Karpas-422 (cell line): Measurements from ENCODE around the gene HMGN4. TPM values are rescaled to one million over a fixed set of nuclear protein-coding genes. Genes with fewer than 3 reads are reported as not detected.

Experiments used
- DNase-seq: peaks from one replicate; pipeline ENCODE4 v3.0.0-alpha.2; 2015
- H2AFZ ChIP-seq: fragments of 200-600 bp; sonication (generic); 2 replicates; pipeline ENCODE4 v1.6.1; 2014; ENCODE audit warnings: antibody characterized with exemption, low read length, mixed read lengths
- H3K27ac ChIP-seq: fragments of 200-600 bp; sonication (generic); 2 replicates; pipeline ENCODE4 v1.5.1; 2014; ENCODE audit warnings: mild to moderate bottlenecking, low read length, moderate library complexity
- H3K27me3 ChIP-seq: fragments of 200-600 bp; sonication (generic); 2 replicates; pipeline ENCODE4 v1.6.1; 2014; ENCODE audit warnings: low read length, mixed read lengths
- H3K36me3 ChIP-seq: fragments of 200-600 bp; sonication (generic); 2 replicates; pipeline ENCODE4 v1.6.1; 2014; ENCODE audit warnings: low read length, mixed read lengths; ENCODE audit not compliant: insufficient read depth
- H3K4me1 ChIP-seq: fragments of 200-600 bp; sonication (generic); 2 replicates; pipeline ENCODE4 v1.6.1; 2014; ENCODE audit warnings: mild to moderate bottlenecking, low read length, mixed read lengths
- H3K4me2 ChIP-seq: fragments of 200-600 bp; sonication (generic); 2 replicates; pipeline ENCODE4 v1.6.1; 2014; ENCODE audit warnings: low read length, low read depth, mild to moderate bottlenecking; ENCODE audit not compliant: poor library complexity, severe bottlenecking
- H3K4me3 ChIP-seq: fragments of 200-600 bp; sonication (generic); 2 replicates; pipeline ENCODE4 v1.5.1; 2014; ENCODE audit warnings: mild to moderate bottlenecking, antibody characterized with exemption, low read length, mixed read lengths
- H3K79me2 ChIP-seq: fragments of 200-600 bp; sonication (generic); 2 replicates; pipeline ENCODE4 v1.6.1; 2014; ENCODE audit warnings: mild to moderate bottlenecking, low read length, mixed read lengths
- H3K9ac ChIP-seq: fragments of 200-600 bp; sonication (generic); 2 replicates; pipeline ENCODE4 v1.6.0; 2014; ENCODE audit warnings: low read length
- H3K9me2 ChIP-seq: fragments of 200-600 bp; sonication (generic), shearing (Covaris generic); replicated peaks from 2 replicates; pipeline ENCODE4 v1.6.0; 2014; ENCODE audit warnings: mild to moderate bottlenecking, low read length, moderate library complexity; ENCODE audit not compliant: insufficient read depth
- H3K9me3 ChIP-seq: fragments of 300-700, 200-600 bp; sonication (generic); 2 replicates; pipeline ENCODE4 v1.6.1; 2014; ENCODE audit warnings: low read length, mixed read lengths
- H4K20me1 ChIP-seq: fragments of 200-600 bp; sonication (generic); 2 replicates; pipeline ENCODE4 v1.6.1; 2014; ENCODE audit warnings: mild to moderate bottlenecking, antibody characterized with exemption, low read length, low read depth; ENCODE audit not compliant: insufficient read depth
- total RNA-seq: library from RNA; depleted of rRNA; stranded (reverse); fragments of >200 nt; shearing (Covaris generic); gene quantifications from 2 replicates; pipeline ENCODE4 v1.2.3, GENCODE V29; 2014; ENCODE audit warnings: low replicate concordance

Gene HMGN4
- total RNA-seq, 1 experiment from 2014 or later: 103 TPM

DNA sequence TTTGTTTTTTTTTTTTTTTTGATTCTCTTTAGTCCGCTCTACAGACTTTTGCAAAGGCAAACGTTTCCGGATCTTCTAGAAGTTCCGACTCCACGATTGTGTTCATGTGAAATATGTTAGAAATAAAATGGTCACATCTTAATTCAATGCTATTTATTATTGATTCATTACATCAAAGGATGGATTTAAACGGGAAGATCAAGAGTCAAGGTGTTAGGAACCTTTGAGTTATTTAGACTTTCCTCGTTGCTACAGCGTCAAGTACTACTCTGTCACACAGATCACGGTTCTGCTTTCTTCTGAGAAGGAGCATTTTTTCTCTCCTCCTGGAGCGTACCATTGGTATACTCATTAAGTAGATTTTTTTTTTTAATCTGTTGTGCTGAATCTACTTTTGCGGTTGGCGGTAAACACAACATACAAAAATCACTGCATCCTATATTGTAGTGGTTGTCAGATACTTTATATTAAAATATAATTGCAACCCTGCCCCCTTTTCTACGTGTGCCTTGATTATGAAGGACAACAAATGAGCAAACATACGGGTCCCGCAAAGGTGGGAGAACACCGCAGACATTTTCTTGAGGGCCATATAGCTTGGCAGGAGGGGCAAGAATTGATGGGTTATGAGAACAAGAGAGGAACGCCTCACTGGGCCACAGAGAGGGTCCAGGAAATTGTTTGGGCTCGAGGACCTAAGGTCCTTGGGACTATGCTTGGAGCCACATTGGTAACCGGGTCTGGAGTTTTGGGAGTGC lies 17.5 kb downstream of the HMGN4 start:
- Histone ChIP-seq H4K20me1 (no peaks in the 10 kb centered on the region), H3K9ac (peak overlapping the region; percentile 44), H3K4me3 (peak overlapping the region; percentile 85), H3K36me3 (no peaks in the 10 kb centered on the region), H3K27me3 (no peaks in the 10 kb centered on the region), H3K4me1 (peaks cover 39% of the 10 kb centered on the region), H3K9me2 (no peaks in the 10 kb centered on the region), H2AFZ (peak overlapping the region; percentile 12; the same call in 1 of the 2 replicates), H3K4me2 (peak overlapping the region; percentile 100), H3K27ac (no peak overlapping the region), H3K9me3 (no peaks in the 10 kb centered on the region), H3K79me2 (no peaks in the 10 kb centered on the region)
- no peak for DNase-seq

DNA sequence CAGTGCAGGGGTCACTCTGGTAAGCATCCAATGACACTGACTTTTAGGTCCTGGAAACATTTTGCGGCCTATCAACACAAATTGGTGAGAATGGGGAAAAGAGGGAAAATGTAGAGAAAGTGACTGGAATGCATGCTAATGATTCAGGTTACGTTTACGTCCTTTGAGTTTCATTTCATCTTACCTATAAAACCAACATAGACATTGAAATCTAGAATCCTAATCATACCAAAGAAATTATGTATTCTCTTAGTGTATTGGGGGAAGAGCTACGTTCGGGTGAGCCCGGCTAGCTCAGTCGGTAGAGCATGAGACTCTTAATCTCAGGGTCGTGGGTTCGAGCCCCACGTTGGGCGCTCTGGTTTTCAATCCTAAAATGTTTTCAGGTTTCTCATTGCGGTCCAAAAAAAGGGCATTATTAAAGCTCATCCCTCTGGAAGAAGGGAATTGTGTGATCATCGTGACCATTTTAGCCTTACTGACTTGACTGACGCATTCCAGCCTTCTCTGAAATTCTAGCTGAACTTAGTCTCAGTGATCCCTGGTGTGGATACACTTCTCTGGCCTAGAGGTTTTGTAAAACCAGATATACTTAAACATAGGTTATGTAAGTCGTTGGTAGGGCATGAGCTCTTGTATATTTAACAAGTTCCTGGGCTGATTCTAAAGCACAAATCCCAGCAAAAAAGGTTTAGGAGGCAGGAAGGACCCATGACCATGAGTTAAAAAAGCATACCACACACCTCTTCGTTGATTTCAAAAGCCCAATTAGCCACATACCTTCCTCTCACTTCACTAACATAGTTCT lies 18.3 kb downstream of the HMGN4 start:
- Histone ChIP-seq H4K20me1 (no peaks in the 10 kb centered on the region), H3K36me3 (no peaks in the 10 kb centered on the region), H3K9ac (no peak overlapping the region), H2AFZ (no peak overlapping the region), H3K4me1 (peaks cover 36% of the 10 kb centered on the region), H3K27me3 (no peaks in the 10 kb centered on the region), H3K27ac (no peak overlapping the region), H3K79me2 (no peaks in the 10 kb centered on the region), H3K4me3 (peak overlapping the region; percentile 85), H3K4me2 (peak overlapping the region; percentile 100), H3K9me2 (no peaks in the 10 kb centered on the region), H3K9me3 (no peaks in the 10 kb centered on the region)
- DNase-seq: peak; percentile 93

DNA sequence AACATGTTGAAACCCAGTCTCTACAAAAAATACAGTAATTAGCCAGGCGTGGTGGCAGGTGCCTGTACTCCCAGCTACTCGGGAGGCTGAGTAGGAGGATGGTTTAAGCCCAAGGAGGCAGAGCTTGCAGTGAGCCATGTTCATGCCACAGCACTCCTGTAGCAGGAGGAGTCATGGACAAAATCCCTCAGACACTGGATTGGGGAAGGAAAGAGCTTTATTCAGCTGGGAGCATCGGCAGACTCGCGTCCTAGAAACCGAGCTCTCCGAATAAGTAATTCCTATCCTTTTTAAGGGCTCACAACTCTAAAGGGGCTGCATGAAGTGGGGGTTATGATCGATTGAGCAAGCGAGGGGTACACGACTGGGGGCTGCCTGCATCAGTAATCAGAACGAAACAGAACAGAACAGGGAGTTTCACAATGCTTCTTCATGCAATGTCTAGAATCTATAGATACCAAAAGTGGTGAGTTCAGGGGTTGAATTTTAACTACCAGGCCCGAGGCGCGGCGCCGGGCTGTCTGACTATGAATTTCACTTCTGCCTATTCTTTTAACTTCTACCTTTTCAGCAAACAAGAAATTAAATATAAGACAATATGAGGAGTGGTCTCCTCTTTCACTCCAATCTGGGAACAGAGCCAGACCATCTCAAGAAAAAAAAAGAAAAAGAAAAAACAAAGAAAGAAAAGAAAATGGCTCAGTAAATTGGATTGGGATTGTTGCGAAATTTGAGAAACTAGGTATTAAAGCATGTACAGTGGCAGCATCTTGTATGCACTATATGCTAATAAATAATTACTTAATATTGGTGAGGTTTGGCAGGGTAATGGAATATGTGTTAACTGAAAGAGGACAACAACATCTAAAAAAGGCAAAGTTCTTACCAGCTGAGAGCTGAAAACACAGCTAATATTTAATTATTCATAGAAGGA lies 23.6 kb downstream of the HMGN4 start:
- Histone ChIP-seq H3K27ac (no peak overlapping the region), H3K9me2 (no peaks in the 10 kb centered on the region), H3K4me2 (no peak overlapping the region), H3K9ac (no peak overlapping the region), H3K79me2 (no peaks in the 10 kb centered on the region), H3K4me3 (no peak overlapping the region), H3K4me1 (peaks cover 12% of the 10 kb centered on the region), H3K9me3 (no peaks in the 10 kb centered on the region), H2AFZ (no peak overlapping the region), H3K36me3 (no peaks in the 10 kb centered on the region), H4K20me1 (no peaks in the 10 kb centered on the region), H3K27me3 (no peaks in the 10 kb centered on the region)
- DNase-seq: no peak

DNA sequence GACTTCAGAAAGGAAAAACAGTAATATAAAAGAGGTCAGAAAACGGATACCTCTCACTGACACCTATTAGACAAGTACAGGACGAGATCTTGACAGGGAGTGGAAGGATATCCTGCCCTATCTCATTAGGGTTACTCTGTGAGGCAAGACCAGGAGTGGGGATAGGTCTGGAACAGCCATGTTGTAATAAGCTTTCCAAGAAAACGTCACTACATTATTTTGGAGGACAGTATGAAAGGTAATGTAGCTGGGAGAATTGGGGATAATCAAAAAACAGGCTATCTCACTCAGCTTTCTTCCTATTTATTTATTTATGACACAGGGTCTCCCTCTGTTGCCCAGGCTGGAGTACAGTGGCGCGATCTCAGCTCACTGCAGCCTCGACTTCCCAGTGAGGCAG lies 25.3 kb downstream of the HMGN4 start:
- no peak for DNase-seq
- Histone ChIP-seq H3K27ac (no peak overlapping the region), H4K20me1 (no peaks in the 10 kb centered on the region), H3K4me2 (peak overlapping the region; percentile 44), H3K36me3 (no peaks in the 10 kb centered on the region), H3K79me2 (no peaks in the 10 kb centered on the region), H3K9me2 (no peaks in the 10 kb centered on the region), H3K27me3 (no peaks in the 10 kb centered on the region), H3K9me3 (no peaks in the 10 kb centered on the region), H3K4me3 (0 out of 2 replicates have a peak overlapping the region, but pooled peaks have one; percentile 13), H3K9ac (no peak overlapping the region; the same call in 1 of the 2 replicates), H3K4me1 (peaks cover 15% of the 10 kb centered on the region), H2AFZ (peak overlapping the region; percentile 73)

DNA sequence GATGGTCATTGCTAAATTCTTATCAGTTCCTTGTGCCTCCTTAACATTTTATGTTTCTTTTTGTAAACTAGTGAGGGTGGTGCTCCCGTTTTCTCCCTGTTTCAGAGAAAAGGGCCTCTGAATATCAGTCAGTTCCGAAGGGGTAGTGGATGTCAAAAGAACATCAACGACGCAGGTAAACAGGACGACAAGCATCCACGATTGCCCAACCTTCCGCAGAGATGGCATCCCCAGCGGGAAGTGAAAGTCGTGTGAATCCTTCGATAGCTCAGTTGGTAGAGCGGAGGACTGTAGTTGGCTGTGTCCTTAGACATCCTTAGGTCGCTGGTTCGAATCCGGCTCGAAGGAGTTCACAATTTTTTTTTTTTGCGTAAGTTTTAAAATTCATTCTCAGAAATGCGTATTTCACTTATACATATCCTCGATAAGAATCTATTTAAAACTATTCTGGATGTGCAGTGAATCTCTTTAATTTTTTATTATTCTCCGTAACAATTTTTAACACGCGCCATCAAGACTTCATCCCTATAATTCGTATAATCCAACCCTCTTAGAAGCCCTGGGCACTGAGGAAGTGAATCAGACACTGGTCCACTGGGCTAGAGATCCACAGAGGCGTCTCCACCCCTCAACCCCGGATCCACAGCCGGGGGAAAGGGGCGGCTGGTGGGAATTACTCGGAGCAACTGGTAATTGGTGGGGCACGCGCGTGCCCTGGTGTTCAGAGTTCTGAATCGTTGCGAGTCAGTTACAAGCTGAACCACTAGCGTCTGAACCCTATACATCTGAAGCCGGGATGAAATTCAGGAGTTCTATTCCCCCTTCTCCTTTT lies 30.7 kb downstream of the HMGN4 start:
- Histone ChIP-seq H3K9ac (peak overlapping the region; percentile 55), H3K4me3 (peak overlapping the region; percentile 72), H3K4me1 (peaks cover 27% of the 10 kb centered on the region), H3K27me3 (no peaks in the 10 kb centered on the region), H3K4me2 (peak overlapping the region; percentile 76), H3K79me2 (no peaks in the 10 kb centered on the region), H2AFZ (peak overlapping the region; percentile 93), H3K27ac (no peak overlapping the region), H3K36me3 (no peaks in the 10 kb centered on the region), H3K9me2 (no peaks in the 10 kb centered on the region), H4K20me1 (no peaks in the 10 kb centered on the region), H3K9me3 (no peaks in the 10 kb centered on the region)
- peak; percentile 97 for DNase-seq

DNA sequence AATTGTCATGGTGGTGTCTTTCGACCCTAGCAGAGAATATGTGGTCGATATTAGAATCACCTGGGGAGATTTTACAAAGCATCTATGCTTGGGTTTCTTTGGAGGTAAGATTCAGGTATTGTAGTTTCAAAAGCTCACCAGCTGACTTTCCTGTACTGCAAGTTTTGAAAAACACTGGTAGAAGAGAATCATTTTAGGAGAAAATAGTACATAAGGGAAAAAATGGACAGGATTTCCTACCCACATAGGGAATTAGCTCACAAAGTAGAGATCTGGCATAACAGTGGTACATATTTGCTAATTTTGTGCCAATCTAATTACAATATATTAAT lies 31.2 kb downstream of the HMGN4 start:
- H3K27me3 ChIP-seq: no peaks in the 10 kb centered on the region
- peak overlapping the region; percentile 33 for H3K4me3 ChIP-seq
- H3K9me2 ChIP-seq: no peaks in the 10 kb centered on the region
- no peaks in the 10 kb centered on the region for H3K36me3 ChIP-seq
- H3K9me3 ChIP-seq: no peaks in the 10 kb centered on the region
- no peaks in the 10 kb centered on the region for H4K20me1 ChIP-seq
- no peak overlapping the region for H3K9ac ChIP-seq
- H3K27ac ChIP-seq: no peak overlapping the region
- H3K4me1 ChIP-seq: peaks cover 24% of the 10 kb centered on the region
- no peaks in the 10 kb centered on the region for H3K79me2 ChIP-seq
- peak overlapping the region; percentile 76 for H3K4me2 ChIP-seq
- H2AFZ ChIP-seq: no peak overlapping the region
- DNase-seq: no peak

DNA sequence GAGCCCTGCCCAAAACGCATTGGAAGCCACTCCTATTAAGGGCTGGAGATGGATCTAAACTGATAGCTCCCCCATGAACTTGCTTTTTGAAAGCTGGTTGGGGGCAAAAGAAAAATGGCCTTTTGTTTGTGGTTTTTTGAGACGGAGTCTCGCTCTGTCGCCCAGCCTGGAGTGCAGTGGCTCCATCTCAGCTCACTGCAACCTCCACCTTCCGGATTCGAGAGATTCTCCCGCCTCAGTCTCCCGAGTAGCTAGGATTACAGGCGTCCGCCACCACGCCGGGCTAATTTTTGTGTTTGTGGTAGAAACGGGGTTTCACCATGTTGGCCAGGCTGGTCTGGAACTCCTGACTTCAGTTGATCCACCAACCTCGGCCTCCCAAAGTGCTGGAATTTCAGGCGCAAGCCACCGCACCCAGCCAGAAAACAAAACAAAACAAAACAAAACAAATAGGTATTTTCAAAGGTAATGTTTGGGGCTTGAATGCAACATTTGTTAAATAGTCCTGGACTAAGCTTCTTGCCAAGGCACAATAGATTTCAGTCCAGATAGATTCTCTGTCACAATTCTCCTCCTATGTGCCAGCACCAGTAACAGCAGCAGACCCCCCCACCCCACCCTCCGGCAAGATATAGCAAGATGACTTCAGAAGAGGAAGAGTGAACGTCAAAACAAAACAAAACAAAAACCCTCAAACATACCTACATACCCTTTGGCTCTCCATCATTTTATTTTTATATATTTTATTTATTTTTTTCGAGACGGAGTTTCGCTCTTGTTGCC lies 32.1 kb downstream of the HMGN4 start:
- Histone ChIP-seq H4K20me1 (no peaks in the 10 kb centered on the region), H3K4me1 (peaks cover 24% of the 10 kb centered on the region), H3K9ac (no peak overlapping the region), H3K27me3 (no peaks in the 10 kb centered on the region), H3K79me2 (no peaks in the 10 kb centered on the region), H3K27ac (no peak overlapping the region), H3K9me2 (no peaks in the 10 kb centered on the region), H3K36me3 (no peaks in the 10 kb centered on the region), H3K9me3 (no peaks in the 10 kb centered on the region), H2AFZ (no peak overlapping the region), H3K4me3 (no peak overlapping the region), H3K4me2 (no peak overlapping the region)
- no peak for DNase-seq
